ENCODE results near the gene PTPN13.

- TF ChIP-seq, protein P1, sequence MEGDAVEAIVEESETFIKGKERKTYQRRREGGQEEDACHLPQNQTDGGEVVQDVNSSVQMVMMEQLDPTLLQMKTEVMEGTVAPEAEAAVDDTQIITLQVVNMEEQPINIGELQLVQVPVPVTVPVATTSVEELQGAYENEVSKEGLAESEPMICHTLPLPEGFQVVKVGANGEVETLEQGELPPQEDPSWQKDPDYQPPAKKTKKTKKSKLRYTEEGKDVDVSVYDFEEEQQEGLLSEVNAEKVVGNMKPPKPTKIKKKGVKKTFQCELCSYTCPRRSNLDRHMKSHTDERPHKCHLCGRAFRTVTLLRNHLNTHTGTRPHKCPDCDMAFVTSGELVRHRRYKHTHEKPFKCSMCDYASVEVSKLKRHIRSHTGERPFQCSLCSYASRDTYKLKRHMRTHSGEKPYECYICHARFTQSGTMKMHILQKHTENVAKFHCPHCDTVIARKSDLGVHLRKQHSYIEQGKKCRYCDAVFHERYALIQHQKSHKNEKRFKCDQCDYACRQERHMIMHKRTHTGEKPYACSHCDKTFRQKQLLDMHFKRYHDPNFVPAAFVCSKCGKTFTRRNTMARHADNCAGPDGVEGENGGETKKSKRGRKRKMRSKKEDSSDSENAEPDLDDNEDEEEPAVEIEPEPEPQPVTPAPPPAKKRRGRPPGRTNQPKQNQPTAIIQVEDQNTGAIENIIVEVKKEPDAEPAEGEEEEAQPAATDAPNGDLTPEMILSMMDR (IDR thresholded peaks at IDR 0.05) = no peak
- TF ChIP-seq POLR2AphosphoS5 (IDR thresholded peaks at IDR 0.05; ENCODE audit: low read depth, low read length) = no peak
Observed at GRCh38 chr4:86730310-86730709, 136.2 kb downstream of the PTPN13 start.

Measured in Panc1 (cell line).